ENCODE data around the gene PTPN1.

DNA sequence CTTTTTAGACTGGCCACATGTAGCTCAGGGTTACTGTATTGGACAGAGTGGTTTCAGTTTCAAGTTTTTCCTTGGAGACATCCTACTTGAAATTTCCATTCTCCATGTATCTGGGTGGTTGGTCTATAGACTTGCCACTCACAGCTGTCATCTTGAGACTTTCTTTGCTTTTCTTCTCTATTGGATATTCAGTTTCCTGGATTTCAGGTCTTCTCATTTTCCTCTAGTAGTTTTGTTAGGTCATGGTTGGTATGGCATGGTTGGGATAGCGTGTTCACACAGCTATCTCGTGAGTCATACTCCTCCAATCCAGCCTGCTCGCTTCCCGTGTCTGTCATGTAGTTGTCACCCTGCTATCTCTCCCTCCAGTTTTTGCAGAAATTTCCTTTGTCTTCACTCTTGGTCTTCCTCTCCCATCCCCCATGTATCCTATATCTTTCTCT is 48.3 kb downstream of the PTPN1 start:
- no peak for TF ChIP-seq CTCF (IDR thresholded peaks at IDR 0.05)
- no peak for TF ChIP-seq POLR2A (IDR thresholded peaks at IDR 0.05)
